ENCODE measurements around the gene SLC1A7. TPM values are rescaled to one million over a fixed set of nuclear protein-coding genes. Genes with fewer than 3 reads are reported as not detected.

SLC1A7 gene
- total and polyA plus RNA-seq, 2 donors (not counting 1 experiment from before 2014, with no cell fraction given): 0.10 TPM; not detected in 1

DNA sequence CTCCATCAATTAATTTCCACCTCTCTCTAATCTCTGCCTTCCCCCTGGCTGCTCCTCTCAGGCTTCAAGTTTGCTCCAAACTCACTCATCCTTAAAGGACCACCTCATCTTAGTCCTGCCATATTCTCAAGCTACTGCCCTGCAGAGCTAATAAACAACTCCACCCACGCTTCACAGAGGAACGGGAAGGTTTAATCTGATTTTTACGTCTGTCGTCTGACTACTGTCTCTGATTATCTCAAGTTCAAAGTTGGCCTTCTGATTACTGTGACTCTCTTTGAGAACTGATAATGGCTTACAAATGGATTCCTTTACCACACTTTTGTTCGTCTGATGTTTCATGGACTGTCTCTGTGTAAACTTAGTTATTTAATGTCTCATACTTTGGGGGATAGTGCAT is 46.6 kb upstream of the SLC1A7 start:
- no peak overlapping the region for H2AFZ ChIP-seq (ENCODE audit: insufficient read depth, low read depth, low read length, poor library complexity, severe bottlenecking)
- intact Hi-C loops (cut with micrococcal nuclease): no loop called here
- H3K27me3 ChIP-seq (replicated peaks in 1 of 4; ENCODE audit: control extremely low read depth in 1 of 4, control insufficient read depth in 3 of 4, insufficient read depth in 4 of 4, low read length in 3 of 4): peaks cover 0 to 11% (median 7%) of the 10 kb centered on the region in 4 experiments
- DNase-seq (no peak), ATAC-seq (ENCODE audit: low read depth) (no peak)
- Mint-ChIP-seq H3K27ac (no peak overlapping the region), H3K9me3 (ENCODE audit: insufficient read depth) (no peaks in the 10 kb centered on the region), H3K27me3 (peaks cover 20% of the 10 kb centered on the region), H3K4me1 (no peaks in the 10 kb centered on the region), H3K4me3 (no peak overlapping the region)
- no peaks in the 10 kb centered on the region for H3K79me2 ChIP-seq (ENCODE audit: control insufficient read depth, insufficient read depth, low read length)
- no peak for TF ChIP-seq EZH2 (IDR thresholded peaks at IDR 0.05; ENCODE audit: borderline replicate concordance, insufficient read depth, low read depth, low read length, poor library complexity, severe bottlenecking)
- no peak for TF ChIP-seq CTCF (IDR thresholded peaks at IDR 0.05)
- ChIA-PET CTCF (interaction anchor here (1.1 kb wide), 1 partner anchor 11 kb away, joined by 3 read pairs; no protein-coding TSS in a partner anchor), POLR2A (no interaction called here)
- no peak overlapping the region for H3K27ac ChIP-seq (ENCODE audit: low read length in 2 of 2)
- H3K4me2 ChIP-seq (replicated peaks; ENCODE audit: low read depth, low read length, poor library complexity, severe bottlenecking): no peak overlapping the region
- H3K9me3 ChIP-seq (ENCODE audit: control extremely low read depth in 1 of 3, control insufficient read depth in 2 of 3, insufficient read depth in 1 of 3, low read length in 2 of 3): peaks cover 0 to 14% (median 2%) of the 10 kb centered on the region in 3 donors
- H3K36me3 ChIP-seq (replicated peaks in 1 of 2; ENCODE audit: control extremely low read depth in 1 of 2, control insufficient read depth in 1 of 2, extremely low read depth in 1 of 2, insufficient read depth in 2 of 2, low read length in 1 of 2): no peaks in the 10 kb centered on the region
- no peaks in the 10 kb centered on the region for H4K20me1 ChIP-seq (ENCODE audit: control insufficient read depth, insufficient read depth, low read length, poor library complexity, severe bottlenecking)
- H3K4me1 ChIP-seq (ENCODE audit: control insufficient read depth in 2 of 2, insufficient read depth in 2 of 2, low read length in 2 of 2): no peaks in the 10 kb centered on the region
- WGBS (ENCODE audit: insufficient coverage): 100% methylated on average over 2 of the region's 5 CpGs
- no peak overlapping the region for H3K4me3 ChIP-seq (ENCODE audit: control extremely low read depth in 1 of 5, extremely low read depth in 1 of 5, insufficient read depth in 1 of 5, low read depth in 2 of 5, low read length in 4 of 5)
- H3K9ac ChIP-seq (ENCODE audit: low read length): no peak overlapping the region

GRCh38 chr1:53188099-53188498 is 45.7 kb upstream of the SLC1A7 start:
- H3K4me1 ChIP-seq (ENCODE audit: control insufficient read depth in 2 of 2, insufficient read depth in 2 of 2, low read length in 2 of 2): no peaks in the 10 kb centered on the region
- Mint-ChIP-seq H3K4me3 (no peak overlapping the region), H3K27ac (no peak overlapping the region), H3K4me1 (no peaks in the 10 kb centered on the region), H3K27me3 (peaks cover 20% of the 10 kb centered on the region), H3K9me3 (ENCODE audit: insufficient read depth) (no peaks in the 10 kb centered on the region)
- WGBS (ENCODE audit: insufficient coverage): 78% methylated on average over 4 of the region's 4 CpGs
- no peak for TF ChIP-seq EZH2 (IDR thresholded peaks at IDR 0.05; ENCODE audit: borderline replicate concordance, insufficient read depth, low read depth, low read length, poor library complexity, severe bottlenecking)
- no peak for TF ChIP-seq CTCF (IDR thresholded peaks at IDR 0.05)
- no peak for ATAC-seq (ENCODE audit: low read depth)
- H4K20me1 ChIP-seq (ENCODE audit: control insufficient read depth, insufficient read depth, low read length, poor library complexity, severe bottlenecking): no peaks in the 10 kb centered on the region
- ChIA-PET POLR2A (no interaction called here), CTCF (no interaction called here)
- H3K9ac ChIP-seq (ENCODE audit: low read length): no peak overlapping the region
- no peak overlapping the region for H3K27ac ChIP-seq (ENCODE audit: low read length in 2 of 2)
- intact Hi-C loops (cut with micrococcal nuclease): no loop called here
- H3K79me2 ChIP-seq (ENCODE audit: control insufficient read depth, insufficient read depth, low read length): no peaks in the 10 kb centered on the region
- peaks cover 0 to 11% (median 7%) of the 10 kb centered on the region in 4 experiments for H3K27me3 ChIP-seq (replicated peaks in 1 of 4; ENCODE audit: control extremely low read depth in 1 of 4, control insufficient read depth in 3 of 4, insufficient read depth in 4 of 4, low read length in 3 of 4)
- H3K4me3 ChIP-seq (ENCODE audit: control extremely low read depth in 1 of 5, extremely low read depth in 1 of 5, insufficient read depth in 1 of 5, low read depth in 2 of 5, low read length in 4 of 5): no peak overlapping the region
- no peak for DNase-seq
- H3K36me3 ChIP-seq (replicated peaks in 1 of 2; ENCODE audit: control extremely low read depth in 1 of 2, control insufficient read depth in 1 of 2, extremely low read depth in 1 of 2, insufficient read depth in 2 of 2, low read length in 1 of 2): no peaks in the 10 kb centered on the region
- H3K4me2 ChIP-seq (replicated peaks; ENCODE audit: low read depth, low read length, poor library complexity, severe bottlenecking): no peak overlapping the region
- H3K9me3 ChIP-seq (ENCODE audit: control extremely low read depth in 1 of 3, control insufficient read depth in 2 of 3, insufficient read depth in 1 of 3, low read length in 2 of 3): peaks cover 0 to 14% (median 2%) of the 10 kb centered on the region in 3 donors
- no peak overlapping the region for H2AFZ ChIP-seq (ENCODE audit: insufficient read depth, low read depth, low read length, poor library complexity, severe bottlenecking)
